GM12878 (cell line): ENCODE results near the gene MAGI1. TPM values are rescaled to one million over a fixed set of nuclear protein-coding genes. Genes with fewer than 3 reads are reported as not detected.

ENCODE experiments used
- ATAC-seq: fragments of 200-7000 bp; cut with Tn5 transposase; 3 replicates; pipeline ENCODE4 v1.9.1; 2020; ENCODE audit warnings: mild to moderate bottlenecking, moderate library complexity
- BruUV-seq: library from RNA; stranded (reverse); fragments of 400-500 nt; replicated peaks from 2 replicates; lab custom pipeline; 2021; lab: Mats Ljungman, UMichigan
- CTCF ChIA-PET: fragments of 300-600 bp; sonication (Branson Sonifier 250); formaldehyde crosslinking; extraction: SDS; loops from one replicate; lab custom pipeline; 2021; ENCODE audit warnings: inconsistent platforms; lab: Yijun Ruan, JAX
- POLR2A ChIA-PET: fragments of 350-600 bp; formaldehyde crosslinking; extraction: SDS; loops from one replicate; lab custom pipeline; 2021; ENCODE audit warnings: inconsistent platforms; lab: Charles Lee
- RAD21 ChIA-PET: fragments of 300-600 bp; sonication (Branson Sonifier 250); formaldehyde crosslinking; loops from one replicate; lab custom pipeline; 2023; ENCODE audit warnings: antibody characterized with exemption; ENCODE audit not compliant: unreplicated experiment; lab: Charles Lee
- SMC1A ChIA-PET: fragments of 300-600 bp; sonication (Branson Sonifier 250); formaldehyde crosslinking; loops from one replicate; lab custom pipeline; 2023; ENCODE audit not compliant: unreplicated experiment, uncharacterized antibody; lab: Charles Lee
- DNase-seq: peaks from one replicate; pipeline ENCODE4 v3.0.0-alpha.2; 2011; ENCODE audit warnings: low read depth, low spot score
- FAIRE-seq: peaks from 3 replicates; lab custom pipeline; 2011; peaks lifted over from hg19 to GRCh38; lab: Jason Lieb, UNC
- H2AFZ ChIP-seq: 2 replicates; pipeline ENCODE4 v1.6.0; 2011; ENCODE audit warnings: low read depth, low read length, control low read depth; ENCODE audit not compliant: control insufficient read depth
- H3K27ac ChIP-seq: 2 replicates; pipeline ENCODE4 v1.5.1; 2011; ENCODE audit warnings: control low read depth; ENCODE audit not compliant: control insufficient read depth, insufficient read depth
- H3K27me3 ChIP-seq, 2 experiments: replicated peaks in 1 of 2; 2 replicates each; pipeline versions ENCODE4 v1.6.0 to v1.6.1; 2011; ENCODE audit warnings: low read length in 1 of 2; ENCODE audit not compliant: control insufficient read depth in 2 of 2, insufficient read depth in 2 of 2
- H3K36me3 ChIP-seq, 2 experiments: 2 replicates each; pipeline ENCODE4 v1.5.1; 2011; ENCODE audit warnings: low read length in 1 of 2; ENCODE audit not compliant: control insufficient read depth in 2 of 2, insufficient read depth in 2 of 2
- H3K4me1 ChIP-seq: 2 replicates; pipeline ENCODE4 v1.6.1; 2011; ENCODE audit warnings: mild to moderate bottlenecking, low read length, moderate library complexity, mixed read lengths; ENCODE audit not compliant: control insufficient read depth, insufficient read depth
- H3K4me2 ChIP-seq: 2 replicates; pipeline ENCODE4 v1.6.0; 2011; ENCODE audit warnings: control low read depth; ENCODE audit not compliant: control insufficient read depth, insufficient read depth
- H3K4me3 ChIP-seq: fragments of 200-600 bp; sonication (generic); 2 replicates; pipeline ENCODE4 v1.5.1; 2016
- H3K79me2 ChIP-seq: 2 replicates; pipeline ENCODE4 v1.6.0; 2011; ENCODE audit warnings: low read length; ENCODE audit not compliant: control insufficient read depth, insufficient read depth
- H3K9ac ChIP-seq: 2 replicates; pipeline ENCODE4 v1.8.0; 2011; ENCODE audit warnings: low read length, control low read depth, mixed read lengths; ENCODE audit not compliant: control insufficient read depth, insufficient read depth
- H3K9me3 ChIP-seq: replicated peaks from 3 replicates; pipeline ENCODE4 v1.5.1; 2011; ENCODE audit warnings: mild to moderate bottlenecking, low read length; ENCODE audit not compliant: control insufficient read depth, insufficient read depth
- H4K20me1 ChIP-seq: 2 replicates; pipeline ENCODE4 v1.6.0; 2011; ENCODE audit not compliant: control insufficient read depth, insufficient read depth
- BCL11A ChIP-seq: IDR thresholded peaks from 2 replicates; pipeline ENCODE4 v1.6.1; 2011; ENCODE audit warnings: low read depth, low read length
- HDAC2 ChIP-seq: fragments of 200-600 bp; sonication (generic); IDR thresholded peaks from 2 replicates; pipeline ENCODE4 v1.6.1; 2017
- KAT2A ChIP-seq: conservative IDR thresholded peaks from 2 replicates; pipeline ENCODE4 v1.6.1; 2011; ENCODE audit warnings: low read depth, low read length; ENCODE audit not compliant: control insufficient read depth
- MTA2 ChIP-seq: fragments of 450-650 bp; IDR thresholded peaks from 2 replicates; pipeline ENCODE4 v1.6.1; 2016; ENCODE audit warnings: low read depth, mild to moderate bottlenecking, moderate library complexity
- RAD51 ChIP-seq: fragments of 450-650 bp; IDR thresholded peaks from 2 replicates; pipeline ENCODE4 v1.6.1; 2016; ENCODE audit warnings: moderate library complexity, mild to moderate bottlenecking, inconsistent platforms
- SMAD5 ChIP-seq: IDR thresholded peaks from 2 replicates; pipeline ENCODE4 v1.6.1; 2016; ENCODE audit warnings: antibody characterized with exemption, low read depth
- TARDBP ChIP-seq: IDR thresholded peaks from 2 replicates; pipeline ENCODE4 v1.6.1; 2016; ENCODE audit warnings: borderline replicate concordance
- ZZZ3 ChIP-seq: IDR thresholded peaks from 2 replicates; pipeline ENCODE4 v1.6.1; 2011; ENCODE audit warnings: low read depth; ENCODE audit not compliant: control insufficient read depth, insufficient read length
- WGBS: methylation state at CpG from one replicate; pipeline ENCODE4 v1.1.6; 2016; ENCODE audit warnings: low lambda C conversion rate; ENCODE audit not compliant: insufficient replicate concordance, insufficient coverage; ENCODE audit errors: missing lambda C conversion rate; 5-methylcytosine and 5-hydroxymethylcytosine counted together
- in situ Hi-C: fragments of 300-500 bp; cut with MboI; formaldehyde crosslinking; loops from 9 replicates; pipeline ENCODE4 v1.14.3; 2018; ENCODE audit warnings: mixed read lengths
- intact Hi-C: fragments of 100-400 bp; cut with micrococcal nuclease; formaldehyde crosslinking; loops from one replicate; pipeline ENCODE4 v1.14.2; 2022; ENCODE audit not compliant: unreplicated experiment
- polyA plus RNA-seq, 11 experiments: library from polyadenylated mRNA; depleted of rRNA in 4 of 11; unstranded in 6 of 11; stranded (reverse) in 5 of 11; fragments of >200 nt; fragmentation: Nextera tagmentation in 4 of 11; fragmentation: Illumina TruSeq in 1 of 11; extraction: Ambion mirVana in 4 of 11; extraction: Trizol in 1 of 11; gene quantifications; 1 replicate in 1 of 11; 2 replicates in 10 of 11; pipeline versions ENCODE4 v1.2.1 to v1.2.3, GENCODE V29; 2011 to 2016; ENCODE audit warnings: inconsistent platforms in 2 of 11, missing spikeins in 2 of 11, low read depth in 1 of 11
- total RNA-seq, 4 experiments: library from RNA; depleted of rRNA in 3 of 4; stranded (reverse); fragments of >200 nt in 3 of 4; fragmentation: Illumina TruSeq in 1 of 4; extraction: Trizol in 1 of 4; gene quantifications; 2 replicates each; pipeline versions ENCODE4 v1.2.1 to v1.2.3, GENCODE V29; 2013 to 2021
- TF ChIP-seq, protein P1 (sequence below): fragments of 450-650 bp; IDR thresholded peaks from 2 replicates; pipeline ENCODE4 v1.6.1; 2017; ENCODE audit warnings: mild to moderate bottlenecking, low read depth, inconsistent platforms; ENCODE audit not compliant: poor library complexity, severe bottlenecking

Gene MAGI1
- total and polyA plus RNA-seq, 10 of the 15 experiments (the other 5 are each of a cell fraction or from before 2014, with no cell fraction given), result 0.02 to 3.3 (median 0.29) TPM; not detected in 1

DNA sequence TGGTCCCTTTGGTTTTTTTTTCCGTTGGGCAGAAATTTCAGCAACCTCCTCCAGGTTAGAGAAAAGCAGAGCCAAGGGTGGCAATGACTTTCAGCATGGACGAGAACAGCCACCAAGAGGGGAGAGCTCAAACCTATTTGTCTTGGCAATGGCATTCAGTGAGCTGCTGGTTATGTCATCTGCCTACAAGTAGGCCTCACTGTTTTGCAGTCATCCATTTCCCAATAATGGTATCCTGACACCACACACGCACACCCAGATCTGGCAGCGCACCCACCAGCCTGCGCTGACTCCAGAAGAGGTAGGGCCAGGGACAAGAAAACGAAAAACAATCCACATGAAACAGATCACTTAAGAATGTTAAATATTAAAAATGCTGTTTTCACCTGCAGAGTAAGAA lies 92.3 kb downstream of the MAGI1 start (continued):
- TF ChIP-seq, protein P1, sequence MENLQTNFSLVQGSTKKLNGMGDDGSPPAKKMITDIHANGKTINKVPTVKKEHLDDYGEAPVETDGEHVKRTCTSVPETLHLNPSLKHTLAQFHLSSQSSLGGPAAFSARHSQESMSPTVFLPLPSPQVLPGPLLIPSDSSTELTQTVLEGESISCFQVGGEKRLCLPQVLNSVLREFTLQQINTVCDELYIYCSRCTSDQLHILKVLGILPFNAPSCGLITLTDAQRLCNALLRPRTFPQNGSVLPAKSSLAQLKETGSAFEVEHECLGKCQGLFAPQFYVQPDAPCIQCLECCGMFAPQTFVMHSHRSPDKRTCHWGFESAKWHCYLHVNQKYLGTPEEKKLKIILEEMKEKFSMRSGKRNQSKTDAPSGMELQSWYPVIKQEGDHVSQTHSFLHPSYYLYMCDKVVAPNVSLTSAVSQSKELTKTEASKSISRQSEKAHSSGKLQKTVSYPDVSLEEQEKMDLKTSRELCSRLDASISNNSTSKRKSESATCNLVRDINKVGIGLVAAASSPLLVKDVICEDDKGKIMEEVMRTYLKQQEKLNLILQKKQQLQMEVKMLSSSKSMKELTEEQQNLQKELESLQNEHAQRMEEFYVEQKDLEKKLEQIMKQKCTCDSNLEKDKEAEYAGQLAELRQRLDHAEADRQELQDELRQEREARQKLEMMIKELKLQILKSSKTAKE, result no peak
- no peak for TF ChIP-seq KAT2A
- no peak for TF ChIP-seq BCL11A

DNA sequence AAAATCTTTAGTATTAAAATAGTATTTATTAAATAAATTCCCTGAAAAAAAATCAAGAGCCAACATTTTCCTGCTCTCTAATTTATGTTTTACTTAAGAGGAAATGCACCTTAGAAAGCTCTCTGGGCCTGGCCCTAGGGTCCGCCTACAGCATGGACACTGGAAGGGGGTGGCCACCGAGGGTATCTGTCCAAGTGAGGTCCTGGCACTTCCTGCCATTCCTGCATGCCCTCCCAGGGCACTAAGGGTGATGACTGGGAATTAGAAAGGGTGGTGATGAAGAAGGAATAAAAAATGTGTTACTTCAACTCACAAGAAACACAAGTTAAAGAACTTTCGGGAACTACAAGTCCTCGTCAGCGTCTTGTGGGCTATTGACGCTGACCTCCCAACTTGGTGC lies 92.8 kb downstream of the MAGI1 start:
- no peak for FAIRE-seq
- POLR2A ChIA-PET, result no interaction called here
- intact Hi-C loops, result no loop called here

More for the DNA sequence above, 92.8 kb downstream of the MAGI1 start:
- H3K4me3 ChIP-seq, result no peak overlapping the region
- no peak overlapping the region for H3K4me2 ChIP-seq
- no peak overlapping the region for H3K9ac ChIP-seq
- no peaks in the 10 kb centered on the region for H3K36me3 ChIP-seq
- ChIA-PET CTCF (interaction anchor here (1.3 kb wide), 1 partner anchor 46 kb away, joined by 3 read pairs; no protein-coding TSS in a partner anchor), RAD21 (no interaction called here), SMC1A (no interaction called here)
- H2AFZ ChIP-seq, result no peak overlapping the region
- no peaks in the 10 kb centered on the region for H3K79me2 ChIP-seq
- 30% methylated on average over 6 of the region's 6 CpGs for WGBS
- DNase-seq (no peak), ATAC-seq (no peak)
- H3K27ac ChIP-seq, result no peak overlapping the region
- H3K4me1 ChIP-seq, result no peaks in the 10 kb centered on the region
- in situ Hi-C loops, result no loop called here
- no peaks in the 10 kb centered on the region for H4K20me1 ChIP-seq
- TF ChIP-seq HDAC2 (no peak), ZZZ3 (no peak), TARDBP (no peak), MTA2 (no peak), SMAD5 (no peak), RAD51 (no peak)
- no peaks in the 10 kb centered on the region for H3K9me3 ChIP-seq
- H3K27me3 ChIP-seq, result no peaks in the 10 kb centered on the region
- no TSS peak for BruUV-seq
